Measurements from ENCODE around the gene CFAP99. TPM values are rescaled to one million over a fixed set of nuclear protein-coding genes. Genes with fewer than 3 reads are reported as not detected.
"Not testable (repeated sequence)": the region's sequence is repeated elsewhere in the genome, so short reads cannot be mapped to it uniquely, and the experiment has no call there.

Gene CFAP99
- not detected for total RNA-seq

DNA sequence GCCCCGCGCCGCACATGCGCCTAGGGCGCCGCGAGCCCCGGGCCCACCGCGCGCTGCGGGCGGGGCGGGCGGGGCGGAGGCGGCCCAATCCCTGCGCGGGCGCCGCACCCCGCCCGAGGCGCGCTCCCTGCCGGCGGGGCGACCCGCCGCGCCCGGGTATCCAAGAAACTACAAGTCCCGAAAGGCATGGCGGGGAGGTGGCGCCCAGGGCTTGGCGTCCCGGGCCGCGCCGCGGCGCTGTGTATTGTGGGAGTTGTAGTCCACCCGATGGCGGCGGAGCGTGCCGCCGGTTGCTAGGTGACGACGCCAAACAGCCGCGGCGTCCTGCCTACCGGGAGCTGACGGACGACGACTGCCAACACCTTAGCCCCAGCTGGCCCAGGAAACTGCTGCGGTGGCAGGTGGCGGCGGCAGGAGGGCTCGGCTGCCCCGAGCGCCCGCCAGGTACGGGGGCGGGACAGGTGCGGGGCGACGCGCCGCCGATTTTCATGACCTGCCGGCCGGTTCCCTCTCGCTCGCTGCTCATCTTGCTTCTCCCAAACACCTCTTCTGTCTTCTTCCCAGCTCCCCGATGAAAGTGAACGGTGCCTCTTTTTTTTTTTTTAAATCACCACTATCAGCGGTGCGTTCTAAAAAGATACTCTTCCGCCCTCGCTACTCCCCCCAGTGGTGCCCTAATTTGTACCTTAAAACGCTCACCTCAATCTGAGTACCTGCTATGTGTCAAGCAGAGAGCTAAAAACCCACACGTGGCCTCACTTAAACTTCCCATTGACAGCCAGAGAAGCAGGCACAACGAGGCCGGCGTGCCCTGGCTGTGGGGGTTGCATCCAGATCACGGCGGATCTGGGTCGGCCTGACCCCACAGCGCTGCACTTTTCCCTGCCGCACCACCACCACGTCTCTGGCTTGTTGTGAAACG lies at the start of gene CFAP99:
TSS of gene CFAP99 (plus strand) at position 306 of the 922 bp plus-strand sequence.
- Mint-ChIP-seq H3K27me3 (ENCODE audit: low read depth) (peaks cover 37% of the 10 kb centered on the region), H3K27ac (no peak within 1 kb of the TSS), H3K4me3 (peak within 1 kb of the TSS; percentile 81), H3K9me3 (no peaks in the 10 kb centered on the region), H3K36me3 (ENCODE audit: low read depth) (no peaks in the 10 kb centered on the region), H3K4me1 (ENCODE audit: low read depth) (peaks cover 38% of the 10 kb centered on the region)
- intact Hi-C loops (cut with micrococcal nuclease): loop anchor here (1.0 to 10.0 kb wide), 9 partner anchors 43 to 562 kb away; partner anchors contain the start of genes FAM193A, GRK4, HAUS3 and LETM1
- peak; percentile 97 for DNase-seq
- CTCF ChIA-PET: interaction anchor here (0.7 to 1.0 kb wide), 2 partner anchors 14 to 43 kb away, joined by 4 read pairs; no protein-coding TSS in a partner anchor

DNA sequence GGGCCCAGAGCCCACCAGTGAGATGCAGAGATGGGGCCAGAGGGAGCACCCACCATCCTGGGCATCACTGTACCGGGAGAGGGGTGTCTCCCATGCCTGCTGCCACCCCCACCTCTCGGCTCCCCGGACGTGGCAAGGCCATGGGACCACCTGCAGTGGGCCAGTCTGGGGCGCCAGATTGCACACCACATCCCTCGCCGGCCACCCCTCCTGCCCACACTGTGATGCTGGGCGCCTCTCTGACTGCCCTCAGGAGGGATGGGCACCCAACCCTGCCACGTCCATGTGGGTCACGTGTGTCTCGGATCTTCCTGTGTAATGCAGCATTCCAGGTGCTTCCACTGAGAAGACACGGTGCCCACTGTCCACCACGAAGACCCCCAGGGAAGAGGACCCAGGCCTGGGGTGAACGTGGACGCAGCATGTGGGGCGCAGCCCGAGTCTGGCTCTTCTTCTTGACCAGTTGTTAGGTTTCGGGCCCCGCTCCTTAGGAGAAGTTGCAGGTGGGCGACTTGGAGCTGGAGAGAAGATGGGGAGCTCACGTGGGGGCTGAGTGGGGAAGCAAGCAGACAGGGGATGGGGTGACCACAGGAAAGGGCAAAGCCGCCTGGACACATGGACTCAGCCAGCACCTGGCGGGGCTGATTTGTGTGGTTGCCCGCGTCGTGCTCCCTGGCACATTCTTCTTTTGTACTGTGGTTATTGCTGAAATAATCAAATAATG lies 48.0 kb upstream of the CFAP99 start:
- no peaks in the 10 kb centered on the region for H3K36me3 Mint-ChIP-seq (ENCODE audit: low read depth)
- intact Hi-C loops (cut with micrococcal nuclease): no loop called here
- DNase-seq: no peak
- no peaks in the 10 kb centered on the region for H3K4me1 Mint-ChIP-seq (ENCODE audit: low read depth)
- CTCF ChIA-PET: no interaction called here
- H3K4me3 Mint-ChIP-seq: no peak overlapping the region
- no peaks in the 10 kb centered on the region for H3K27me3 Mint-ChIP-seq (ENCODE audit: low read depth)
- H3K27ac Mint-ChIP-seq: no peak overlapping the region
- H3K9me3 Mint-ChIP-seq: peaks cover 5% of the 10 kb centered on the region

DNA sequence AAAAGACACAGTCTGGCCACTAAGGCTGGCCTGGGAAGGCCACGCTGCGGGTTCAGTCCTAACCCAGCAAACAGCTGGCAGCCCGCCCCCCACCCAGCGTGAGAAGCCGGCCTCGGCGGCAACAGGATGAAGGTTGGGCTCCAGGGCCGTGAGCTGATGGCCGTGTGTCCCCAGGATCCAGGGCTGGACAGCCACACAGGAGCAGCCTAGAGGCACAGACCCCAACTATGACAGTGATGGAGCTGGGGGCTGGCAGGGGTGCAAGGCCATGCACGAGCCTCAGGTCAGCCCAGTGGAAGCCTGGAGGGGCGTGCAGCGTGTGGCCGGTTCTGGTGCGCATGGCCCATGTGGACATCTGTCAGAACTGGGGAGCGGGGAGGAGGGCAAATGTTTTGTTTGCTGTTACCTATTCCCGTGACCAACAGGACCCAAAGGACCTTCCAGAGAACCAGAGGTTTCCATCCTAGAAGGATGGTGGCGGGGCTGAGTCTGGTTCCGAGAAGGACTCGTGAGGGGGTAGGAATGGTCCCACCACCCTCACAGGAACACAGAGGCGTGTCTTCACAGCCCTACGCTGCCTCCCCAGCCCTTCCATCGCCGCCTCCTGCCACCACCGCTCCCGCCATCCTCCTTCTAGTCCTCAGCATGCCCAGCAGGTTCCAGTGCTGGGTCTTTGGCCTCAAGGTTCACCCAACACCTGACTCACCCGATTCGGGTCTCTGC lies 46.8 kb upstream of the CFAP99 start:
- Mint-ChIP-seq H3K4me3 (no peak overlapping the region), H3K4me1 (ENCODE audit: low read depth) (no peaks in the 10 kb centered on the region), H3K36me3 (ENCODE audit: low read depth) (no peaks in the 10 kb centered on the region), H3K27ac (no peak overlapping the region), H3K9me3 (peaks cover 5% of the 10 kb centered on the region), H3K27me3 (ENCODE audit: low read depth) (no peaks in the 10 kb centered on the region)
- CTCF ChIA-PET: no interaction called here
- intact Hi-C loops (cut with micrococcal nuclease): no loop called here
- DNase-seq: no peak

DNA sequence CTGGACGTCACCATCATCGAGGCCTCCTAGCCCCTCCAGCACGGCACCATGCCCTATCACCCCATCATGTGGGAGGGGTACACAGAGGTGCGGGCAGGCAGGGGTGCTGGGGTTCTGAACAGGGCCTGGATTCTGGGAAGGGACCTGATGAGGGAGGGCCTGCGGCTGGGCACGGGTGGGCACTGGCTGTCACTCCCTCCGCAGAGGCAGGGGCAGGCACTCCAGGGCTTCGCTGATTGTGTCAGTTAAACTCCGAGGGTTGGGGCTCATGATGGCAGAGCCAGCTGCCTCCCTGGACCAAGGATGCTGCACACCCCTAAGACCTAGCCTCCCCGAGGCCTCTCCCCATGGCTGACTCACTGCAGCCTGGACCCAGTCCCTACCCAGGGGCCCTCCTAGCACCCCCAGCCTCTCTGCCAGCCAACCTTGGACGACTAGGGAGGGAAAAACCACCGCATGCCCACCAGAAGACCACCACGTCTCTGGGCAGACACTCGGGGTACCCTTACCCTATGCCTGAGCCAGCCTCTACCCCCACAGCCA lies 46.2 kb upstream of the CFAP99 start:
- Mint-ChIP-seq H3K9me3 (peaks cover 5% of the 10 kb centered on the region), H3K4me3 (no peak overlapping the region), H3K4me1 (ENCODE audit: low read depth) (no peaks in the 10 kb centered on the region), H3K27me3 (ENCODE audit: low read depth) (no peaks in the 10 kb centered on the region), H3K36me3 (ENCODE audit: low read depth) (no peaks in the 10 kb centered on the region), H3K27ac (no peak overlapping the region)
- intact Hi-C loops (cut with micrococcal nuclease): no loop called here
- CTCF ChIA-PET: no interaction called here
- DNase-seq: no peak

DNA sequence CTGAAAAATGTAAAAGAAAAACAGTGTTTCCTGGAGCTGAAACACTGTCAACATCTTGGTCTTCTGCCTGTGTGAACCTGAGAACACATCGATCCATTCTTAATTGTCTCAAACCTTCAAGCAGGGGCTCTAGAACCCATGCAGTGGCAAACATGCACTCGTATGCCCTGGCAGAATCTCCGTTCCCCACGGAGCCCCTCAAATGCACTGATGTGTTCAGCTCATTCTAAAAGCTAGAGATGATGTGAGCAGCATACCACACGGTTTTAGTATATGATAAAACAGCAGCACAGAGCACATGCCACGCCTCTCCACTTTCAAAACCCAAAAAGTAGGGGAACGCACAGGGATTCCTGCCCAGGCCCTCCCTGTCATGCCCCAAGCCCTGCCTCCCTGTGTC lies 45.2 kb upstream of the CFAP99 start:
- CTCF ChIA-PET: interaction anchor here (0.7 kb wide), 1 partner anchor 41 kb away, joined by 3 read pairs; no protein-coding TSS in a partner anchor
- H3K36me3 Mint-ChIP-seq (ENCODE audit: low read depth): no peaks in the 10 kb centered on the region
- no peak for DNase-seq
- H3K9me3 Mint-ChIP-seq: peaks cover 5% of the 10 kb centered on the region
- H3K4me3 Mint-ChIP-seq: no peak overlapping the region
- H3K4me1 Mint-ChIP-seq (ENCODE audit: low read depth): no peaks in the 10 kb centered on the region
- H3K27me3 Mint-ChIP-seq (ENCODE audit: low read depth): no peaks in the 10 kb centered on the region
- intact Hi-C loops (cut with micrococcal nuclease): no loop called here
- H3K27ac Mint-ChIP-seq: no peak overlapping the region

DNA sequence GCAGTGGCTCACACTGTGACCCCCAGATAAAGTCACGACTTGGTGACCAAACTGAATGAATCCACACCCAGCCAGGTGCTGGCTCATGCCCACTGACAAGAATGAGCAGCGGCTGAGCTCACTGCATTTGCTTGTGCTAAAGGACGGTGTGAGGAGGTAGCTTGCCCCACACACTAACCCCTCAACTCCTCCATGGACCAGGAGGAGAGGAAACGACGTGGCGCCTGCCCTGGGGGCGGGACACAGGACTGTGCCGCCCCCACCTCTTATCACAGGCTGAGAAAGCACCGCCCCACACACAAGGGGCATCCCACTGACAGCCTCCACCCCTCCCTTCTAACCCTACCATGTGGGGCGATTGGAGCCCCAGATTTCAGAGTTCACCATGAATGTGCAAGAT lies 43.3 kb upstream of the CFAP99 start:
- Mint-ChIP-seq H3K4me3 (no peak overlapping the region), H3K4me1 (ENCODE audit: low read depth) (no peaks in the 10 kb centered on the region), H3K9me3 (no peaks in the 10 kb centered on the region), H3K27ac (no peak overlapping the region), H3K27me3 (ENCODE audit: low read depth) (no peaks in the 10 kb centered on the region), H3K36me3 (ENCODE audit: low read depth) (no peaks in the 10 kb centered on the region)
- CTCF ChIA-PET: interaction anchor here (1.2 kb wide), 1 partner anchor 44 kb away, joined by 4 read pairs; the partner anchor contains the start of gene CFAP99
- intact Hi-C loops (cut with micrococcal nuclease): no loop called here
- DNase-seq: no peak

DNA sequence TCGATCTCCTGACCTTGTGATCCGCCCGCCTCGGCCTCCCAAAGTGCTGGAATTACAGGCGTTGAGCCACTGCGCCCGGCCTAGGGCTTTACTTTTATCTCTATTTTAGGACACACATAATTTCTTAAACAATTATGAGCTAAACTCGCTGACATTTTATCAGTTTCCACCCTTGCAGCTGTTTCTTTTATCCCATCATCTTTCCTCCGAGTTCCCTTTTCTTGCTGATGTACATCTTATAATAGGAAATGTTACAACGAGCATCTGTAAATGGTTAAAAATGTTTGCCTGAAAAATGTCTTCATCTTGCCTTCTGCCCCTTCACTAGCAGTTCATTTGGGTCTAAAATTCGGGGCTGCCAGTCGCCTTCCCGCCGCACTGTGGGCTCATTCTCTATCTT lies 41.5 kb upstream of the CFAP99 start:
- DNase-seq: no peak
- Mint-ChIP-seq H3K36me3 (ENCODE audit: low read depth) (no peaks in the 10 kb centered on the region), H3K4me3 (no peak overlapping the region), H3K27ac (no peak overlapping the region), H3K27me3 (ENCODE audit: low read depth) (no peaks in the 10 kb centered on the region), H3K4me1 (ENCODE audit: low read depth) (no peaks in the 10 kb centered on the region), H3K9me3 (no peaks in the 10 kb centered on the region)
- intact Hi-C loops (cut with micrococcal nuclease): no loop called here
- CTCF ChIA-PET: no interaction called here

DNA sequence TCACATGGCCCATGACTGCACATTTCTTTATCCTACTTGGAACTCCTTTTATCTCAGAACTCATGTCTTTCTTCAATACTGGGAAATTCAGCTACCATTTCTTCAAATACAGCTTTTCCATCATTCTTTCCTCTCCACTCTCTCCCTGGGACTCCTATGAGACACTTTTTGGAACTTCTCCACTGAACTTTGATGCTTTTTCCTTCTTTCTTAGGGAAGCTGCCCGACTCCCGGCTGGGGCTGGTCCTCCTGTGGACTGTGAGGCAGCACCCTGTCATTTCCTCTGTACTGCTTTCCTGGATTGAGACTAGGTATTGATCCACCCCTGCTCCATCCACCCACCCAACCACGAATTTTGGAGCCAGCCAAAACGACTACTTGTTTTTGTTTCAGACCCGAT lies 40.4 kb upstream of the CFAP99 start:
- H3K4me1 Mint-ChIP-seq (ENCODE audit: low read depth): peaks cover 8% of the 10 kb centered on the region
- no peak overlapping the region for H3K4me3 Mint-ChIP-seq
- H3K9me3 Mint-ChIP-seq: no peaks in the 10 kb centered on the region
- no peak for DNase-seq
- H3K27me3 Mint-ChIP-seq (ENCODE audit: low read depth): no peaks in the 10 kb centered on the region
- H3K36me3 Mint-ChIP-seq (ENCODE audit: low read depth): no peaks in the 10 kb centered on the region
- CTCF ChIA-PET: no interaction called here
- H3K27ac Mint-ChIP-seq: no peak overlapping the region
- intact Hi-C loops (cut with micrococcal nuclease): no loop called here

DNA sequence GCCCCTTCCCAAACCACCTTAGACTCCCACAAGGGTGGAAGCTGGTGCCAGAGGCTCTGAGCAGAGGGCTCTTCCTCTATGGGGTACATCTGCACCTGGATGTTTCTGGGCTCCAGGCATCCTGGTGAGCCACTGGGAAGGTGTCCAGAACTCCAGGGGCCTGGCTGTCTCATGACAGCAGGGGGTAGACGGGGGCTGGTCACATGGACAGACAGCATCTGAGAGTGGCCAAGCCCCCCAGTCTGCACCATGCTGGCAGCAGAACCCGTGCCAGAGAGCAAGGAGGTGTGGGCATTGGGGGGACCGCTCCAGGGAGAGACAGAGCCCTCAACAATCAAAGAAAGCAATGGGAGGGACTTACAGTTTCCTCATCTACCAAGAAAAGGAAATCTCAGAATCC lies 39.9 kb upstream of the CFAP99 start:
- Mint-ChIP-seq H3K36me3 (ENCODE audit: low read depth) (no peaks in the 10 kb centered on the region), H3K27ac (no peak overlapping the region), H3K4me1 (ENCODE audit: low read depth) (peaks cover 10% of the 10 kb centered on the region), H3K27me3 (ENCODE audit: low read depth) (no peaks in the 10 kb centered on the region), H3K4me3 (no peak overlapping the region), H3K9me3 (no peaks in the 10 kb centered on the region)
- DNase-seq: no peak
- CTCF ChIA-PET: interaction anchor here (0.7 kb wide), 1 partner anchor 23 kb away, joined by 3 read pairs; no protein-coding TSS in a partner anchor
- intact Hi-C loops (cut with micrococcal nuclease): no loop called here

DNA sequence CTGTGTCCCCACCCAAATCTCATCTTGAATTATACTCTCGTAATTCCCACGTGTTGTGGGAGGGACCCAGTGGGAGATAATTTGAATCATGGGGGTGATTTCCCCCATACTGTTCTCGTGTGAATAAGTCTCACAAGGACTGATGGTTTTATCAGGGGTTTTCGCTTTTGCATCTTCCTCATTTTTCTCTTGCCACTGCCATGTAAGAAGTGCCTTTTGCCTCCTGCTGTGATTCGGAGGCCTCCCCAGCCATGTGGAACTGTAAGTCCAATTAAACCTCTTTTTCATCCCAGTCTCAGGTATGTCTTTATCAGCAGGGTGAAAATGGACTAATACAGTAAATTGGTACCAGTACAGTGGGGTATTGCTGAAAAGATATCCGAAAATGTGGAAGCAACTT lies 38.2 kb upstream of the CFAP99 start:
- H3K9me3 Mint-ChIP-seq; DNase-seq; H3K4me1 Mint-ChIP-seq (ENCODE audit: low read depth); intact Hi-C loops (cut with micrococcal nuclease); H3K36me3 Mint-ChIP-seq (ENCODE audit: low read depth); H3K27me3 Mint-ChIP-seq (ENCODE audit: low read depth); H3K27ac Mint-ChIP-seq; H3K4me3 Mint-ChIP-seq; CTCF ChIA-PET: not testable (repeated sequence)

DNA sequence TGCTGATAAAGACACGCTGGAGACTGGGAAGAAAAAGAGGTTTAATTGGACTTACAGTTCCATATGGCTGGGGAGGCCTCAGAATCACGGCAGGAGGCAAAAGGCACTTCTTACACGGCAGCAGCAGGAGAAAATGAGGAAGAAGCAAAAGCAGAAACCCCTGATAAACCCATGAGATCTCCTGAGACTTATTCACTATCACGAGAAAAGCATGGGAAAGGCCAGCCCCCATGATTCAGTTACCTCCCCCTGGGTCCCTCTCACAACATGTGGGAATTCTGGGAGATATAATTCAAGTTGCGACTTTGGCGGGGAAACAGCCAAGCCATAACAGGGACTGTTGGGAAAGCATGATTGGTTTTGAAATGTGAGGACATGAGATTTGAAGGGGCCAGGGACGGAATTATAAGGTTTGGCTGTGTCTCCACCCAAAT lies 36.0 kb upstream of the CFAP99 start:
- H3K27ac Mint-ChIP-seq; intact Hi-C loops (cut with micrococcal nuclease); H3K9me3 Mint-ChIP-seq; CTCF ChIA-PET; H3K27me3 Mint-ChIP-seq (ENCODE audit: low read depth); DNase-seq; H3K36me3 Mint-ChIP-seq (ENCODE audit: low read depth); H3K4me3 Mint-ChIP-seq; H3K4me1 Mint-ChIP-seq (ENCODE audit: low read depth): not testable (repeated sequence)

DNA sequence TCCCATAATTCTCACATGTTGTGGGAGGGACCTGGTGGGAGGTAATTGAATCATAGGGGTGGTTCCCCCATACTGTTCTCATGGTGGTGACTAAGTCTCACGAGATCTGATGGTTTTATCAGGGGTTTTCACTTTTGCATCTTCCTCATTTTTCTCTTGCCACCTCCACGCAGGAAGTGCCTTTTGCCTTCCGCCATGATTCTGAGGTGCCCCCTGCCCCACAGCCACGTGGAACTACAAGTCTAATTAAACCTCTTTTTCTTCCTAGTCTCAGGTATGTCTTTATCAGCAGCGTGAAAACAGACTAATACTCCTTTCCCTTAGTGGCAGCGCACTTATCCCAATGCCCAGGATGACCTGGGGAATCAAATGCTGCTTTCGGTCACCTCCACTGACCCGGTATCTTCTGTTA lies 35.5 kb upstream of the CFAP99 start:
- H3K4me1 Mint-ChIP-seq (ENCODE audit: low read depth); intact Hi-C loops (cut with micrococcal nuclease); H3K27ac Mint-ChIP-seq; H3K36me3 Mint-ChIP-seq (ENCODE audit: low read depth); H3K27me3 Mint-ChIP-seq (ENCODE audit: low read depth); H3K4me3 Mint-ChIP-seq; H3K9me3 Mint-ChIP-seq; CTCF ChIA-PET: not testable (repeated sequence)
- peak; percentile 35 for DNase-seq

Measured in activated naive CD4-positive, alpha-beta T cell treated with anti-CD3 and anti-CD28 coated beads for 36 hours (primary cell).